D721Med (cell line): ENCODE data around the gene RANBP9.

Source experiments
- DNase-seq: peaks from one replicate; pipeline ENCODE4 v3.0.0; 2011; ENCODE audit warnings: low spot score; ENCODE audit not compliant: insufficient read length
- FAIRE-seq: peaks from 2 replicates; lab custom pipeline; 2011; peaks lifted over from hg19 to GRCh38; lab: Jason Lieb, UNC
- CTCF ChIP-seq: IDR thresholded peaks from 2 replicates; pipeline ENCODE4 v1.5.1; 2012; ENCODE audit warnings: mild to moderate bottlenecking, control low read depth; ENCODE audit not compliant: insufficient read depth; ENCODE audit errors: missing control alignments

RANBP9 gene

GRCh38 chr6:13711324-13711732 lies 307 bp downstream of the RANBP9 start:
- TF ChIP-seq CTCF = no peak
- FAIRE-seq (no peak), DNase-seq (no peak)

- DNase-seq = no peak
- FAIRE-seq = no peak
These were observed 897 bp downstream of the RANBP9 start for GRCh38 chr6:13710552-13711323.

GRCh38 chr6:13709689-13710551 lies 1.7 kb downstream of the RANBP9 start:
- no peak for FAIRE-seq
- no peak for TF ChIP-seq CTCF

More at GRCh38 chr6:13710552-13711323, 897 bp downstream of the RANBP9 start:
- TF ChIP-seq CTCF = no peak

GRCh38 chr6:13708736-13709135 lies 2.9 kb downstream of the RANBP9 start:
- DNase-seq = no peak
- no peak for TF ChIP-seq CTCF
- FAIRE-seq = no peak

More at GRCh38 chr6:13709689-13710551, 1.7 kb downstream of the RANBP9 start:
- DNase-seq = no peak

GRCh38 chr6:13703496-13703895 lies 8.1 kb downstream of the RANBP9 start:
- DNase-seq = no peak

GRCh38 chr6:13702809-13703302 lies 8.8 kb downstream of the RANBP9 start:
- DNase-seq (no peak), FAIRE-seq (no peak)
- TF ChIP-seq CTCF = no peak

More at GRCh38 chr6:13703496-13703895, 8.1 kb downstream of the RANBP9 start:
- FAIRE-seq = no peak
- TF ChIP-seq CTCF = no peak

GRCh38 chr6:13700232-13700631 lies 11.4 kb downstream of the RANBP9 start:
- DNase-seq = no peak
- FAIRE-seq = no peak
- TF ChIP-seq CTCF = no peak
